ENCODE data around the gene HYAL2.

The HYAL2 gene

GRCh38 chr3:50303013-50303815, 19.3 kb downstream of the HYAL2 start, which contains the start of gene HYAL1:
HYAL1 (minus strand) TSS chr3:50303574; CDS start chr3:50302956, 618 bp downstream.
- no peak for DNase-seq

GRCh38 chr3:50302095-50303012, 20.2 kb downstream of the HYAL2 start:
- no peak for DNase-seq

- DNase-seq = no peak
Measured at GRCh38 chr3:50300681-50301254, 21.8 kb downstream of the HYAL2 start.

GRCh38 chr3:50299929-50300680, 22.4 kb downstream of the HYAL2 start:
- DNase-seq = no peak

GRCh38 chr3:50299638-50299928, 23.0 kb downstream of the HYAL2 start:
- DNase-seq = no peak

- peak; percentile 100 for DNase-seq
Measured at GRCh38 chr3:50298836-50299637, 23.5 kb downstream of the HYAL2 start, which contains the start of the genes HYAL3 and NAA80. HYAL3 (minus strand) TSS chr3:50299405; CDS start chr3:50295602, 3,803 bp downstream. NAA80 (minus strand) TSS chr3:50299405; CDS start chr3:50297463, 1,942 bp downstream.

- no peak for DNase-seq
Measured at GRCh38 chr3:50297896-50298725, 24.4 kb downstream of the HYAL2 start.

GRCh38 chr3:50297384-50297775, 25.2 kb downstream of the HYAL2 start:
- DNase-seq = no peak

GRCh38 chr3:50296721-50297383, 25.7 kb downstream of the HYAL2 start:
- no peak for DNase-seq

GRCh38 chr3:50295553-50296431, 26.8 kb downstream of the HYAL2 start:
- no peak for DNase-seq

GRCh38 chr3:50294492-50295403, 27.8 kb downstream of the HYAL2 start:
- DNase-seq = no peak

- no peak for DNase-seq
Measured at GRCh38 chr3:50294089-50294488, 28.5 kb downstream of the HYAL2 start.

GRCh38 chr3:50293079-50293801, 29.3 kb downstream of the HYAL2 start:
- DNase-seq = no peak

GRCh38 chr3:50292159-50293078, 30.1 kb downstream of the HYAL2 start, which contains the start of gene IFRD2:
IFRD2 (minus strand) TSS chr3:50292429; CDS start chr3:50292274, 155 bp downstream.
- peak; percentile 97 for DNase-seq

GRCh38 chr3:50290161-50290641, 32.3 kb downstream of the HYAL2 start:
- DNase-seq = no peak

- no peak for DNase-seq
Measured at GRCh38 chr3:50289130-50289529, 33.4 kb downstream of the HYAL2 start.
